B cell (primary cell): ENCODE results near the gene DENND1A. TPM values are rescaled to one million over a fixed set of nuclear protein-coding genes. Genes with fewer than 3 reads are reported as not detected.

Source experiments
- ATAC-seq: fragments of 200-7000 bp; cut with Tn5 transposase; one replicate; pipeline ENCODE4 v1.10.0; 2021; ENCODE audit warnings: low read depth, mild to moderate bottlenecking, moderate number of reproducible peaks, moderate library complexity
- CTCF ChIA-PET: fragments of 350-600 bp; sonication (Branson Sonifier 250); formaldehyde crosslinking; loops from one replicate; lab custom pipeline; 2021; ENCODE audit warnings: antibody characterized with exemption, inconsistent platforms; lab: Charles Lee
- POLR2A ChIA-PET: fragments of 350-600 bp; sonication (Branson Sonifier 250); formaldehyde crosslinking; loops from one replicate; lab custom pipeline; 2021; ENCODE audit warnings: antibody characterized with exemption; lab: Charles Lee
- DNase-seq: peaks from one replicate; pipeline ENCODE4 v3.0.0; 2013
- H2AFZ ChIP-seq: 2 replicates; pipeline ENCODE4 v1.6.1; 2012; ENCODE audit warnings: mild to moderate bottlenecking, low read depth, low read length; ENCODE audit not compliant: insufficient read depth, poor library complexity, severe bottlenecking
- H3K27ac ChIP-seq, 2 donors: 1 replicate in 1 of 2; 2 replicates in 1 of 2; pipeline ENCODE4 v1.5.1; 2012 to 2013; ENCODE audit warnings: low read length in 2 of 2, mild to moderate bottlenecking in 2 of 2, moderate library complexity in 1 of 2
- H3K27me3 ChIP-seq, 4 experiments: fragments of 200-600 bp in 1 of 4; sonication (generic) in 1 of 4; replicated peaks in 1 of 4; 1 replicate in 2 of 4; 2 replicates in 2 of 4; pipeline versions ENCODE4 v1.6.1 to v1.7.0; 2013 to 2016; ENCODE audit warnings: low read length in 3 of 4, mild to moderate bottlenecking in 2 of 4, mixed read lengths in 1 of 4, moderate library complexity in 1 of 4; ENCODE audit not compliant: insufficient read depth in 4 of 4, control insufficient read depth in 3 of 4; ENCODE audit errors: control extremely low read depth in 1 of 4
- H3K36me3 ChIP-seq, 2 experiments: replicated peaks in 1 of 2; 1 replicate in 1 of 2; 2 replicates in 1 of 2; pipeline versions ENCODE4 v1.6.1 to v1.7.1; 2013; ENCODE audit warnings: low read length in 1 of 2; ENCODE audit not compliant: insufficient read depth in 2 of 2, control insufficient read depth in 1 of 2; ENCODE audit errors: control extremely low read depth in 1 of 2, extremely low read depth in 1 of 2
- H3K4me1 ChIP-seq, 2 donors: fragments of 200-600 bp in 1 of 2; sonication (generic) in 1 of 2; 1 replicate in 1 of 2; 2 replicates in 1 of 2; pipeline versions ENCODE4 v1.5.1 to v1.6.1; 2013 to 2017; ENCODE audit warnings: low read length in 2 of 2; ENCODE audit not compliant: control insufficient read depth in 2 of 2, insufficient read depth in 2 of 2
- H3K4me2 ChIP-seq: replicated peaks from 2 replicates; pipeline ENCODE3; 2012; ENCODE audit warnings: mild to moderate bottlenecking, low read depth, low read length; ENCODE audit not compliant: poor library complexity, severe bottlenecking
- H3K4me3 ChIP-seq, 5 experiments: fragments of 200-600 bp in 1 of 5; sonication (generic) in 1 of 5; 1 replicate in 3 of 5; 2 replicates in 2 of 5; pipeline versions ENCODE4 v1.5.1 to v1.7.0; 2011 to 2016; ENCODE audit warnings: low read length in 4 of 5, mild to moderate bottlenecking in 4 of 5, low read depth in 2 of 5, control low read depth in 1 of 5, moderate library complexity in 1 of 5; ENCODE audit not compliant: insufficient read depth in 1 of 5; ENCODE audit errors: control extremely low read depth in 1 of 5, extremely low read depth in 1 of 5
- H3K79me2 ChIP-seq: fragments of 200-600 bp; sonication (generic); one replicate; pipeline ENCODE4 v1.6.0; 2016; ENCODE audit warnings: low read length; ENCODE audit not compliant: control insufficient read depth, insufficient read depth
- H3K9ac ChIP-seq: fragments of 200-600 bp; sonication (generic); 2 replicates; pipeline ENCODE4 v1.6.1; 2017; ENCODE audit warnings: mild to moderate bottlenecking, low read length, moderate library complexity
- H3K9me3 ChIP-seq, 3 donors: one replicate each; pipeline versions ENCODE4 v1.6.1 to v1.7.1; 2013; ENCODE audit warnings: low read length in 2 of 3; ENCODE audit not compliant: control insufficient read depth in 2 of 3, insufficient read depth in 1 of 3; ENCODE audit errors: control extremely low read depth in 1 of 3
- H4K20me1 ChIP-seq: 2 replicates; pipeline ENCODE4 v1.6.0; 2012; ENCODE audit warnings: mild to moderate bottlenecking, low read length; ENCODE audit not compliant: insufficient read depth, control insufficient read depth, poor library complexity, severe bottlenecking
- H3K27ac Mint-ChIP-seq: one replicate; pipeline ENCODE4 v1.8.0; 2021; ENCODE audit warnings: mixed read lengths
- H3K27me3 Mint-ChIP-seq: one replicate; pipeline ENCODE4 v1.8.0; 2021; ENCODE audit warnings: mixed read lengths
- H3K4me1 Mint-ChIP-seq: one replicate; pipeline ENCODE4 v1.8.0; 2021; ENCODE audit warnings: mixed read lengths
- H3K4me3 Mint-ChIP-seq: one replicate; pipeline ENCODE4 v1.8.0; 2021; ENCODE audit warnings: mixed read lengths
- H3K9me3 Mint-ChIP-seq: one replicate; pipeline ENCODE4 v1.8.0; 2022; ENCODE audit warnings: mixed read lengths; ENCODE audit not compliant: insufficient read depth
- CTCF ChIP-seq: fragments of 200-600 bp; IDR thresholded peaks from one replicate; pipeline ENCODE4 v1.8.0; 2022; ENCODE audit warnings: antibody characterized with exemption, mild to moderate bottlenecking
- EZH2 ChIP-seq: IDR thresholded peaks from 2 replicates; pipeline ENCODE4 v1.6.1; 2012; ENCODE audit warnings: borderline replicate concordance, low read depth, mild to moderate bottlenecking, moderate library complexity, low read length; ENCODE audit not compliant: insufficient read depth, poor library complexity, severe bottlenecking
- WGBS: methylation state at CpG from one replicate; pipeline ENCODE4 v1.1.5; 2013; ENCODE audit warnings: missing lambda C conversion rate; ENCODE audit not compliant: insufficient coverage; 5-methylcytosine and 5-hydroxymethylcytosine counted together
- intact Hi-C: fragments of 100-400 bp; cut with micrococcal nuclease; formaldehyde crosslinking; loops from one replicate; pipeline ENCODE4 v1.10.0; 2022
- polyA plus RNA-seq: library from polyadenylated mRNA; depleted of rRNA; stranded (reverse); fragments of >200 nt; gene quantifications from 2 replicates; pipeline ENCODE4 v1.2.3, GENCODE V29; 2012
- total RNA-seq, 2 donors: library from RNA; stranded (reverse); fragments of 120-200 nt in 1 of 2; gene quantifications; 1 replicate in 1 of 2; 2 replicates in 1 of 2; pipeline versions ENCODE4 v1.2.3 to v1.2.4, GENCODE V29; 2013 to 2022

DENND1A gene
- total and polyA plus RNA-seq, 2 donors (not counting 1 experiment from before 2014, with no cell fraction given) = 10.8 to 26.0 TPM

GRCh38 chr9:123335193-123335985 is 594.5 kb downstream of the DENND1A start:
- TF ChIP-seq EZH2 (no peak), CTCF (no peak)
- no peak overlapping the region for H2AFZ ChIP-seq
- no peaks in the 10 kb centered on the region for H3K79me2 ChIP-seq
- peak overlapping the region; percentile 35 to 45 for H3K27ac ChIP-seq
- peaks cover 65 to 68% of the 10 kb centered on the region in 2 donors for H3K4me1 ChIP-seq
- Mint-ChIP-seq H3K4me1 (peaks cover 78% of the 10 kb centered on the region), H3K27me3 (no peaks in the 10 kb centered on the region), H3K4me3 (peak overlapping the region; percentile 73), H3K27ac (peak overlapping the region; percentile 93), H3K9me3 (no peaks in the 10 kb centered on the region)
- ATAC-seq = no peak
- 66% methylated on average over 6 of the region's 9 CpGs for WGBS
- intact Hi-C loops = loop anchor here (5.0 kb wide), 1 partner anchor 882 kb away; no protein-coding TSS in a partner anchor
- H3K4me3 ChIP-seq = no peak overlapping the region
- H3K4me2 ChIP-seq = peak overlapping the region; percentile 45
- ChIA-PET CTCF (interaction anchor here (0.6 to 6.2 kb wide), 4 partner anchors 10 to 61 kb away, joined by 3 to 60 read pairs (median 30); no protein-coding TSS in a partner anchor), POLR2A (interaction anchor here (0.6 to 1.5 kb wide), 5 partner anchors 8 to 101 kb away, joined by 3 to 5 read pairs (median 4); no protein-coding TSS in a partner anchor)
- peak; percentile 65 for DNase-seq
- H4K20me1 ChIP-seq = no peaks in the 10 kb centered on the region
- no peaks in the 10 kb centered on the region for H3K36me3 ChIP-seq
- no peaks in the 10 kb centered on the region for H3K27me3 ChIP-seq
- H3K9me3 ChIP-seq = no peaks in the 10 kb centered on the region
- H3K9ac ChIP-seq = no peak overlapping the region

- Histone ChIP-seq H3K27ac (peak overlapping the region in 1 of 2 donors; percentile 35), H3K4me2 (no peak overlapping the region), H3K4me3 (no peak overlapping the region), H3K36me3 (no peaks in the 10 kb centered on the region), H3K9ac (no peak overlapping the region), H3K27me3 (no peaks in the 10 kb centered on the region), H3K9me3 (no peaks in the 10 kb centered on the region), H3K79me2 (no peaks in the 10 kb centered on the region), H4K20me1 (no peaks in the 10 kb centered on the region), H2AFZ (no peak overlapping the region), H3K4me1 (peaks cover 57 to 61% of the 10 kb centered on the region in 2 donors)
- POLR2A ChIA-PET = interaction anchor here (0.6 to 1.5 kb wide), 4 partner anchors 9 to 100 kb away, joined by 3 to 5 read pairs (median 4); no protein-coding TSS in a partner anchor
- no peak for TF ChIP-seq EZH2
- no peak for TF ChIP-seq CTCF
- no CpG with 5 or more reads among the region's 3 CpGs for WGBS
- ATAC-seq (no peak), DNase-seq (no peak)
- Mint-ChIP-seq H3K4me1 (peaks cover 74% of the 10 kb centered on the region), H3K27ac (peak overlapping the region; percentile 28), H3K4me3 (no peak overlapping the region), H3K27me3 (no peaks in the 10 kb centered on the region), H3K9me3 (no peaks in the 10 kb centered on the region)
- intact Hi-C loops = loop anchor here (5.0 kb wide), 1 partner anchor 883 kb away; no protein-coding TSS in a partner anchor
- CTCF ChIA-PET = interaction anchor here (0.8 to 6.2 kb wide), 4 partner anchors 8 to 221 kb away, joined by 3 to 60 read pairs (median 4); no protein-coding TSS in a partner anchor
Observed at GRCh38 chr9:123334639-123335038, 595.3 kb downstream of the DENND1A start.
